SH-SY5Y (cell line): ENCODE results near the gene EPHA6.

Experiments
- GATA2 ChIP-seq: IDR thresholded peaks from 2 replicates; pipeline ENCODE4 v1.6.1; 2011; ENCODE audit warnings: mild to moderate bottlenecking, low read depth, low read length
- GATA3 ChIP-seq: IDR thresholded peaks from 2 replicates; pipeline ENCODE4 v1.6.1; 2011; ENCODE audit warnings: low read depth, mild to moderate bottlenecking, low read length, moderate library complexity

EPHA6 gene

GRCh38 chr3:97245201-97245910 is 431.0 kb downstream of the EPHA6 start:
- TF ChIP-seq GATA3, result no peak
- TF ChIP-seq GATA2, result no peak

- TF ChIP-seq GATA2 (no peak), GATA3 (no peak)
Measured at GRCh38 chr3:97256060-97256459, 441.7 kb downstream of the EPHA6 start.

GRCh38 chr3:97257942-97258697 is 443.7 kb downstream of the EPHA6 start:
- TF ChIP-seq GATA3 (no peak), GATA2 (no peak)

- TF ChIP-seq GATA3 (no peak), GATA2 (no peak)
Measured at GRCh38 chr3:97259263-97259662, 444.9 kb downstream of the EPHA6 start.

- TF ChIP-seq GATA3 (no peak), GATA2 (no peak)
Measured at GRCh38 chr3:97264180-97264579, 449.8 kb downstream of the EPHA6 start.

- no peak for TF ChIP-seq GATA2
- no peak for TF ChIP-seq GATA3
Measured at GRCh38 chr3:97265237-97266005, 451.0 kb downstream of the EPHA6 start.

- TF ChIP-seq GATA3, result no peak
- no peak for TF ChIP-seq GATA2
Measured at GRCh38 chr3:97269202-97269601, 454.8 kb downstream of the EPHA6 start.

GRCh38 chr3:97277708-97278107 is 463.3 kb downstream of the EPHA6 start:
- TF ChIP-seq GATA3 (no peak), GATA2 (no peak)

- no peak for TF ChIP-seq GATA3
- TF ChIP-seq GATA2, result no peak
Measured at GRCh38 chr3:97278506-97278905, 464.1 kb downstream of the EPHA6 start.

- TF ChIP-seq GATA2 (no peak), GATA3 (no peak)
Measured at GRCh38 chr3:97291901-97292300, 477.5 kb downstream of the EPHA6 start.

- TF ChIP-seq GATA3, result no peak
- no peak for TF ChIP-seq GATA2
Measured at GRCh38 chr3:97293596-97294131, 479.3 kb downstream of the EPHA6 start.

GRCh38 chr3:97297032-97297431 is 482.6 kb downstream of the EPHA6 start:
- no peak for TF ChIP-seq GATA2
- no peak for TF ChIP-seq GATA3

- no peak for TF ChIP-seq GATA3
- no peak for TF ChIP-seq GATA2
Measured at GRCh38 chr3:97301114-97301513, 486.7 kb downstream of the EPHA6 start.

- TF ChIP-seq GATA2 (no peak), GATA3 (no peak)
Measured at GRCh38 chr3:97306226-97306625, 491.8 kb downstream of the EPHA6 start.

- no peak for TF ChIP-seq GATA2
Measured at GRCh38 chr3:97338375-97338774, 524.0 kb downstream of the EPHA6 start.
